Measurements from ENCODE around the gene DGKZ. TPM values are rescaled to one million over a fixed set of nuclear protein-coding genes. Genes with fewer than 3 reads are reported as not detected.
A peak's percentile ranks its signal among the peaks of the same experiment; 100 is the strongest.

DGKZ gene
- total and polyA plus RNA-seq, 12 donors: 12.4 to 160 (median 44.0) TPM

GRCh38 chr11:46376258-46377050 is 29.2 kb downstream of the DGKZ start:
- no peak for TF ChIP-seq CTCF (IDR thresholded peaks at IDR 0.05)
- no peak for TF ChIP-seq POLR2A (IDR thresholded peaks at IDR 0.05)
- peak in 1 of 7 donors; percentile 18 for DNase-seq

GRCh38 chr11:46377290-46377689 is 30.0 kb downstream of the DGKZ start:
- peak in 2 of 7 donors; percentile 8 to 17 for DNase-seq

More at GRCh38 chr11:46376258-46377050, 29.2 kb downstream of the DGKZ start:
- intact Hi-C loops (cut with DNase I): no loop called here
- no peak overlapping the region for H3K27ac ChIP-seq
- no peak overlapping the region for H3K4me3 ChIP-seq
- peaks cover 0 to 44% of the 10 kb centered on the region in 2 donors for H3K36me3 ChIP-seq (replicated peaks in 1 of 2)
- 90 to 91% (median 91%) methylated on average over 15 to 19 of the region's 19 CpGs for WGBS, 4 donors
- no peaks in the 10 kb centered on the region for H3K27me3 ChIP-seq
- H3K4me1 ChIP-seq (replicated peaks in 1 of 2): no peaks in the 10 kb centered on the region
- no peaks in the 10 kb centered on the region for H3K9me3 ChIP-seq (replicated peaks in 1 of 3)

GRCh38 chr11:46377831-46378230 is 30.6 kb downstream of the DGKZ start:
- no peak overlapping the region for H3K27ac ChIP-seq
- H3K36me3 ChIP-seq (replicated peaks in 1 of 2): peaks cover 0 to 33% of the 10 kb centered on the region in 2 donors
- 85 to 94% (median 91%) methylated on average over 5 of the region's 5 CpGs for WGBS, 4 donors
- no peaks in the 10 kb centered on the region for H3K27me3 ChIP-seq
- DNase-seq: no peak
- no peaks in the 10 kb centered on the region for H3K9me3 ChIP-seq (replicated peaks in 1 of 3)
- TF ChIP-seq POLR2A (IDR thresholded peaks at IDR 0.05) (no peak), CTCF (IDR thresholded peaks at IDR 0.05) (no peak)
- intact Hi-C loops (cut with DNase I): no loop called here
- peaks cover 9 to 12% of the 10 kb centered on the region in 2 donors for H3K4me1 ChIP-seq (replicated peaks in 1 of 2)
- H3K4me3 ChIP-seq: no peak overlapping the region

More at GRCh38 chr11:46377290-46377689, 30.0 kb downstream of the DGKZ start:
- peaks cover 6 to 7% of the 10 kb centered on the region in 2 donors for H3K4me1 ChIP-seq (replicated peaks in 1 of 2)
- H3K27ac ChIP-seq: no peak overlapping the region
- intact Hi-C loops (cut with DNase I): no loop called here
- no peak for TF ChIP-seq POLR2A (IDR thresholded peaks at IDR 0.05)
- no peak for TF ChIP-seq CTCF (IDR thresholded peaks at IDR 0.05)
- no peaks in the 10 kb centered on the region for H3K27me3 ChIP-seq
- WGBS, 4 donors: 92 to 97% (median 97%) methylated on average over 11 of the region's 11 CpGs
- no peaks in the 10 kb centered on the region for H3K9me3 ChIP-seq (replicated peaks in 1 of 3)
- no peak overlapping the region for H3K4me3 ChIP-seq
- peaks cover 0 to 38% of the 10 kb centered on the region in 2 donors for H3K36me3 ChIP-seq (replicated peaks in 1 of 2)

GRCh38 chr11:46378296-46378695 is 31.0 kb downstream of the DGKZ start:
- TF ChIP-seq POLR2A (IDR thresholded peaks at IDR 0.05) (no peak), CTCF (IDR thresholded peaks at IDR 0.05) (no peak)
- Histone ChIP-seq H3K4me3 (no peak overlapping the region), H3K36me3 (replicated peaks in 1 of 2) (peaks cover 0 to 32% of the 10 kb centered on the region in 2 donors), H3K27me3 (no peaks in the 10 kb centered on the region), H3K4me1 (replicated peaks in 1 of 2) (peaks cover 9 to 15% of the 10 kb centered on the region in 2 donors), H3K27ac (no peak overlapping the region), H3K9me3 (replicated peaks in 1 of 3) (no peaks in the 10 kb centered on the region)
- WGBS, 4 donors: 87 to 91% (median 89%) methylated on average over 4 to 10 of the region's 10 CpGs
- peak in 1 of 7 donors; percentile 13 for DNase-seq
- intact Hi-C loops (cut with DNase I): no loop called here
